HEK293 (cell line): ENCODE data around the gene ASL.
"Not testable (repeated sequence)": the region's sequence is repeated elsewhere in the genome, so short reads cannot be mapped to it uniquely, and the experiment has no call there.

Experiments
- CTCF ChIA-PET: fragments of 350-600 bp; formaldehyde crosslinking; extraction: SDS; loops from one replicate; lab custom pipeline; 2021; ENCODE audit warnings: antibody characterized with exemption; lab: Yijun Ruan, JAX
- POLR2A ChIA-PET: fragments of 300-600 bp; formaldehyde crosslinking; extraction: SDS; loops from one replicate; lab custom pipeline; 2020; ENCODE audit warnings: antibody characterized with exemption, inconsistent platforms; lab: Yijun Ruan, JAX
- H3K27ac ChIP-seq: fragments of 200-500 bp; sonication (Bioruptor generic); 2 replicates; pipeline ENCODE4 v1.5.1; 2014; ENCODE audit warnings: low read depth, low read length, control low read depth, inconsistent platforms; ENCODE audit errors: extremely low read depth
- H3K36me3 ChIP-seq, 2 experiments: fragments of 200-500 bp in 1 of 2; sonication (Bioruptor generic) in 1 of 2; 1 replicate in 1 of 2; 2 replicates in 1 of 2; pipeline ENCODE4 v1.5.1; 2014 to 2017; ENCODE audit warnings: inconsistent platforms in 2 of 2, low read length in 2 of 2; ENCODE audit not compliant: control insufficient read depth in 2 of 2, insufficient read depth in 1 of 2
- H3K4me1 ChIP-seq: fragments of 200-500 bp; sonication (Bioruptor generic); 2 replicates; pipeline ENCODE4 v1.5.1; 2014; ENCODE audit warnings: mild to moderate bottlenecking, low read length, inconsistent platforms; ENCODE audit not compliant: control insufficient read depth, insufficient read depth
- H3K4me3 ChIP-seq: 2 replicates; pipeline ENCODE4 v1.5.1; 2011; ENCODE audit warnings: low read depth, mild to moderate bottlenecking, control low read depth, low read length, moderate library complexity
- H3K9me3 ChIP-seq: fragments of 200-500 bp; sonication (Bioruptor generic); 2 replicates; pipeline ENCODE4 v1.5.1; 2014; ENCODE audit warnings: low read depth, low read length, inconsistent platforms; ENCODE audit not compliant: control insufficient read depth, insufficient read depth
- ATF2 ChIP-seq: fragments of 450-650 bp; formaldehyde crosslinking; IDR thresholded peaks from 2 replicates; pipeline ENCODE4 v1.5.1; 2016; ENCODE audit warnings: missing biosample characterization, missing genetic modification characterization, low read depth
- GLI2 ChIP-seq: fragments of 450-650 bp; formaldehyde crosslinking; IDR thresholded peaks from 2 replicates; pipeline ENCODE4; 2017; ENCODE audit warnings: missing biosample characterization, missing genetic modification characterization, low read depth, borderline replicate concordance
- HOXC10 ChIP-seq: sonication (generic); formaldehyde crosslinking; IDR thresholded peaks from 2 replicates; pipeline ENCODE4 v1.8.1; 2023; ENCODE audit warnings: mild to moderate bottlenecking, missing genetic modification reagents
- OSR2 ChIP-seq: fragments of 450-650 bp; formaldehyde crosslinking; IDR thresholded peaks from 2 replicates; pipeline ENCODE4 v1.5.1; 2016; ENCODE audit warnings: missing biosample characterization, missing genetic modification characterization
- SCRT2 ChIP-seq: fragments of 450-650 bp; formaldehyde crosslinking; IDR thresholded peaks from 2 replicates; pipeline ENCODE4 v1.5.1; 2016; ENCODE audit warnings: missing biosample characterization, missing genetic modification characterization
- SP7 ChIP-seq: fragments of 450-650 bp; formaldehyde crosslinking; IDR thresholded peaks from 2 replicates; pipeline ENCODE4 v1.5.1; 2016; ENCODE audit warnings: missing biosample characterization, missing genetic modification characterization
- YY2 ChIP-seq: fragments of 450-650 bp; formaldehyde crosslinking; IDR thresholded peaks from 2 replicates; pipeline ENCODE4 v1.5.1; 2016; ENCODE audit warnings: missing biosample characterization, missing genetic modification characterization
- ZBTB49 ChIP-seq: fragments of 450-650 bp; formaldehyde crosslinking; IDR thresholded peaks from 2 replicates; pipeline ENCODE4 v1.5.1; 2016; ENCODE audit warnings: missing biosample characterization, missing genetic modification characterization, low read depth
- ZNF114 ChIP-seq: fragments of 450-650 bp; formaldehyde crosslinking; IDR thresholded peaks from 2 replicates; pipeline ENCODE4 v1.5.0; 2017; ENCODE audit warnings: missing biosample characterization, missing genetic modification characterization
- ZNF157 ChIP-seq: fragments of 450-650 bp; formaldehyde crosslinking; IDR thresholded peaks from 2 replicates; pipeline ENCODE4 v1.5.1; 2016; ENCODE audit warnings: missing biosample characterization, missing genetic modification characterization
- ZNF26 ChIP-seq: fragments of 450-650 bp; formaldehyde crosslinking; IDR thresholded peaks from 2 replicates; pipeline ENCODE4 v1.5.1; 2016; ENCODE audit warnings: missing biosample characterization, missing genetic modification characterization
- ZNF274 ChIP-seq, 2 experiments: fragments of 200-500 bp in 1 of 2; fragments of 450-650 bp in 1 of 2; sonication (Bioruptor generic) in 1 of 2; formaldehyde crosslinking in 1 of 2; IDR thresholded peaks; 2 replicates each; pipeline versions ENCODE4 v1.5.1 to v1.6.1; 2014 to 2016; ENCODE audit warnings: borderline replicate concordance in 1 of 2, inconsistent platforms in 1 of 2, low read length in 1 of 2, missing biosample characterization in 1 of 2, missing genetic modification characterization in 1 of 2
- ZNF449 ChIP-seq: fragments of 450-650 bp; formaldehyde crosslinking; IDR thresholded peaks from 2 replicates; pipeline ENCODE4 v1.5.1; 2017; ENCODE audit warnings: missing biosample characterization, mild to moderate bottlenecking, missing genetic modification characterization, moderate library complexity
- ZNF521 ChIP-seq: fragments of 450-650 bp; formaldehyde crosslinking; IDR thresholded peaks from 2 replicates; pipeline ENCODE4 v1.5.1; 2017; ENCODE audit warnings: missing biosample characterization, mild to moderate bottlenecking, missing genetic modification characterization
- ZNF623 ChIP-seq: fragments of 450-650 bp; formaldehyde crosslinking; IDR thresholded peaks from 2 replicates; pipeline ENCODE4 v1.5.1; 2016; ENCODE audit warnings: missing biosample characterization, missing genetic modification characterization
- ZNF654 ChIP-seq: fragments of 450-650 bp; formaldehyde crosslinking; IDR thresholded peaks from 2 replicates; pipeline ENCODE4 v1.5.1; 2016; ENCODE audit warnings: low read depth, missing biosample characterization, missing genetic modification characterization
- ZNF670 ChIP-seq: fragments of 450-650 bp; formaldehyde crosslinking; IDR thresholded peaks from 2 replicates; pipeline ENCODE4 v1.5.1; 2016; ENCODE audit warnings: missing biosample characterization, missing genetic modification characterization, low read depth
- ZNF776 ChIP-seq: fragments of 450-650 bp; formaldehyde crosslinking; IDR thresholded peaks from 2 replicates; pipeline ENCODE4 v1.5.0; 2017; ENCODE audit warnings: missing biosample characterization, missing genetic modification characterization, borderline replicate concordance
- ZNF830 ChIP-seq: fragments of 450-650 bp; IDR thresholded peaks from 2 replicates; pipeline ENCODE4 v1.5.0; 2018; ENCODE audit warnings: missing biosample characterization, missing genetic modification characterization, low read depth, mild to moderate bottlenecking, moderate library complexity

Gene ASL

GRCh38 chr7:66127172-66127571 lies 51.6 kb downstream of the ASL start:
- POLR2A ChIA-PET, H3K4me3 ChIP-seq, H3K9me3 ChIP-seq, CTCF ChIA-PET, H3K27ac ChIP-seq: not testable (repeated sequence)
- peak; percentile 53 for TF ChIP-seq SCRT2
- Histone ChIP-seq H3K4me1 (peaks cover 11% of the 10 kb centered on the region), H3K36me3 (peaks cover 14 to 15% of the 10 kb centered on the region in 2 experiments)

- Histone ChIP-seq H3K4me3 (no peak overlapping the region), H3K36me3 (peaks cover 25 to 46% of the 10 kb centered on the region in 2 experiments), H3K4me1 (no peaks in the 10 kb centered on the region), H3K27ac (no peak overlapping the region), H3K9me3 (no peaks in the 10 kb centered on the region)
- ChIA-PET CTCF (interaction anchor here (0.6 kb wide), 1 partner anchor 24 kb away, joined by 6 read pairs; the partner anchor contains the start of gene CRCP), POLR2A (interaction anchor here (0.6 to 1.4 kb wide), 2 partner anchors 25 to 66 kb away, joined by 3 to 4 read pairs; partner anchors contain the start of gene TPST1)
- TF ChIP-seq ZNF157 (tag by site-specific recombination): no peak
- TF ChIP-seq SP7 (tag by site-specific recombination): peak; percentile 65
Measured at GRCh38 chr7:66138994-66139752, 63.6 kb downstream of the ASL start.

GRCh38 chr7:66140924-66141323 lies 65.3 kb downstream of the ASL start:
- H3K36me3 ChIP-seq: peaks cover 31 to 48% of the 10 kb centered on the region in 2 experiments
- H3K27ac ChIP-seq: no peak overlapping the region
- no peaks in the 10 kb centered on the region for H3K9me3 ChIP-seq
- TF ChIP-seq ZNF274 (IDR thresholded peaks at IDR 0.05; ENCODE audit: low read length) (no peak), ZNF274 (tag by site-specific recombination; IDR thresholded peaks at IDR 0.05; ENCODE audit: borderline replicate concordance) (no peak), ZNF26 (tag by site-specific recombination) (no peak), ZNF654 (peak; percentile 39), ZNF449 (tag by site-specific recombination) (0 out of 2 replicates have a peak, but pooled peaks have one; percentile 26)
- TF ChIP-seq, all 188 proteins: peak for 2
- no peak overlapping the region for H3K4me3 ChIP-seq
- no peaks in the 10 kb centered on the region for H3K4me1 ChIP-seq
- POLR2A ChIA-PET: interaction anchor here (0.6 kb wide), 1 partner anchor 54 kb away, joined by 4 read pairs; no protein-coding TSS in a partner anchor
- CTCF ChIA-PET: interaction anchor here (0.5 to 1.1 kb wide), 5 partner anchors 12 to 477 kb away, joined by 3 to 6 read pairs (median 4); no protein-coding TSS in a partner anchor

GRCh38 chr7:66142334-66142733 lies 66.7 kb downstream of the ASL start:
- H3K36me3 ChIP-seq: peaks cover 23 to 47% of the 10 kb centered on the region in 2 experiments
- CTCF ChIA-PET: interaction anchor here (0.6 kb wide), 1 partner anchor 9 kb away, joined by 3 read pairs; no protein-coding TSS in a partner anchor
- TF ChIP-seq HOXC10 (CRISPR knock-in tag): no peak
- TF ChIP-seq ZNF670 (tag by site-specific recombination): no peak
- no peak for TF ChIP-seq OSR2
- TF ChIP-seq ZNF776: no peak
- TF ChIP-seq ZBTB49: no peak
- TF ChIP-seq ZNF521 (tag by site-specific recombination): no peak
- TF ChIP-seq ZNF623 (tag by site-specific recombination): no peak
- no peak for TF ChIP-seq ZNF830 (tag by site-specific recombination)
- TF ChIP-seq ATF2 (tag by site-specific recombination): no peak
- TF ChIP-seq YY2 (tag by site-specific recombination): no peak
- no peak for TF ChIP-seq GLI2 (tag by site-specific recombination)
- no peak for TF ChIP-seq ZNF114

More at GRCh38 chr7:66142334-66142733, 66.7 kb downstream of the ASL start:
- Histone ChIP-seq H3K9me3 (no peaks in the 10 kb centered on the region), H3K4me1 (no peaks in the 10 kb centered on the region), H3K27ac (no peak overlapping the region), H3K4me3 (no peak overlapping the region)
- POLR2A ChIA-PET: no interaction called here
